ENCODE measurements around the gene ADGRE2. TPM values are rescaled to one million over a fixed set of nuclear protein-coding genes. Genes with fewer than 3 reads are reported as not detected.

The ADGRE2 gene
- total RNA-seq, 1 experiment from 2014 or later: 1.2 TPM

- H3K27me3 Mint-ChIP-seq (ENCODE audit: low read depth): no peaks in the 10 kb centered on the region; the same call in 1 of the 2 replicates
- H4K20me1 ChIP-seq (ENCODE audit: control insufficient read depth, insufficient read depth, insufficient read length): no peaks in the 10 kb centered on the region
- no peak overlapping the region for H2BK5ac ChIP-seq (ENCODE audit: insufficient read length, low read length)
- H4K91ac ChIP-seq (ENCODE audit: insufficient read length, low read depth, low read length): no peak overlapping the region
- no peak overlapping the region for H3K4ac ChIP-seq (ENCODE audit: low read depth, low read length)
- no peak overlapping the region for H2BK15ac ChIP-seq (ENCODE audit: low read depth, low read length)
- H3T11ph ChIP-seq (ENCODE audit: low read length): no peak overlapping the region
- H3K4me3 Mint-ChIP-seq: no peak overlapping the region
- H3K79me2 ChIP-seq (ENCODE audit: insufficient read depth, low read length): no peaks in the 10 kb centered on the region
- no CpG with 5 or more reads among the region's 3 CpGs for WGBS (ENCODE audit: extremely low coverage, insufficient read length, low lambda C conversion rate)
- DNase-seq: no peak
- no peak overlapping the region for H4K8ac ChIP-seq (replicated peaks; ENCODE audit: insufficient read length, low read depth, low read length)
- H3K18ac ChIP-seq (ENCODE audit: insufficient read length, low read depth, low read length): no peak overlapping the region
- H3K9ac ChIP-seq (ENCODE audit: extremely low read depth, insufficient read length, low read length): no peak overlapping the region
- H2BK20ac ChIP-seq (ENCODE audit: low read depth, low read length, poor library complexity, severe bottlenecking): no peak overlapping the region
- no peaks in the 10 kb centered on the region for H3K9me3 ChIP-seq (ENCODE audit: control insufficient read depth, low read depth, low read length)
- no peaks in the 10 kb centered on the region for H3K4me1 ChIP-seq (ENCODE audit: insufficient read depth, low read length)
- no peak overlapping the region for H3K27ac ChIP-seq (ENCODE audit: insufficient read length, low read depth, low read length)
- H3K23ac ChIP-seq (ENCODE audit: insufficient read length, low read depth, low read length): no peak overlapping the region
- H3K36me3 Mint-ChIP-seq (ENCODE audit: insufficient read depth in 1 of 3, low read depth in 3 of 3): peaks cover 0 to 24% (median 0%) of the 10 kb centered on the region in 3 experiments; a peak in 3 of 7 replicates
- no peak overlapping the region for H4K5ac ChIP-seq (ENCODE audit: insufficient read length, low read depth, low read length)
- no peaks in the 10 kb centered on the region for H3K79me1 ChIP-seq (ENCODE audit: insufficient read depth, low read depth, low read length, poor library complexity, severe bottlenecking)
- H2AK5ac ChIP-seq (ENCODE audit: insufficient read length, low read length): no peak overlapping the region
- no peak overlapping the region for H3K14ac ChIP-seq (ENCODE audit: insufficient read depth, low read length)
- no peak overlapping the region for H2BK120ac ChIP-seq (ENCODE audit: low read depth, low read length, poor library complexity, severe bottlenecking)
- no peak overlapping the region for H3K56ac ChIP-seq (ENCODE audit: insufficient read length, low read depth, low read length)
- H3K4me2 ChIP-seq (ENCODE audit: insufficient read depth, insufficient read length, low read length): no peak overlapping the region
- peaks cover 31 to 93% of the 10 kb centered on the region in 2 experiments for H3K9me3 Mint-ChIP-seq
- H2AFZ ChIP-seq (ENCODE audit: low read length): no peak overlapping the region
- H2BK12ac ChIP-seq (ENCODE audit: insufficient read length, low read depth, low read length): no peak overlapping the region
- no peaks in the 10 kb centered on the region for H3K4me1 Mint-ChIP-seq
- TF ChIP-seq CTCF (conservative IDR thresholded peaks at IDR 0.05): no peak
- H3K27me3 ChIP-seq (ENCODE audit: insufficient read depth, low read length): no peaks in the 10 kb centered on the region
- H3K27ac Mint-ChIP-seq: no peak overlapping the region
- H3K23me2 ChIP-seq (ENCODE audit: insufficient read length, low read depth, low read length, poor library complexity, severe bottlenecking): no peaks in the 10 kb centered on the region
These were observed 38.7 kb upstream of the ADGRE2 start for GRCh38 chr19:14817052-14817451.
